GF-D8 (cell line): ENCODE results near the gene CACNA1B.

Source experiments
- DNase-seq: peaks from one replicate; lab custom pipeline; 2025; lab: John Stamatoyannopoulos, UW

The CACNA1B gene

GRCh38 chr9:138073408-138073807, 195.8 kb downstream of the CACNA1B start:
- no peak for DNase-seq

GRCh38 chr9:138073808-138074207, 196.2 kb downstream of the CACNA1B start:
- no peak for DNase-seq

GRCh38 chr9:138074516-138074915, 196.9 kb downstream of the CACNA1B start:
- DNase-seq = no peak

- no peak for DNase-seq
Observed at GRCh38 chr9:138075496-138075895, 197.9 kb downstream of the CACNA1B start.

GRCh38 chr9:138075961-138076649, 198.5 kb downstream of the CACNA1B start:
- no peak for DNase-seq

- no peak for DNase-seq
Observed at GRCh38 chr9:138076650-138077009, 199.0 kb downstream of the CACNA1B start.

- DNase-seq = no peak
Observed at GRCh38 chr9:138077126-138077525, 199.5 kb downstream of the CACNA1B start.

GRCh38 chr9:138077898-138078540, 200.4 kb downstream of the CACNA1B start:
- no peak for DNase-seq

GRCh38 chr9:138078846-138079245, 201.3 kb downstream of the CACNA1B start:
- no peak for DNase-seq

- no peak for DNase-seq
Observed at GRCh38 chr9:138080979-138081378, 203.4 kb downstream of the CACNA1B start.

- no peak for DNase-seq
Observed at GRCh38 chr9:138082918-138083636, 205.5 kb downstream of the CACNA1B start.

GRCh38 chr9:138083873-138084272, 206.3 kb downstream of the CACNA1B start:
- DNase-seq = no peak

- no peak for DNase-seq
Observed at GRCh38 chr9:138085568-138085967, 208.0 kb downstream of the CACNA1B start.

GRCh38 chr9:138092057-138092456, 214.5 kb downstream of the CACNA1B start:
- peak; percentile 56 for DNase-seq

GRCh38 chr9:138094028-138094427, 216.4 kb downstream of the CACNA1B start:
- DNase-seq = no peak

- DNase-seq = no peak
Observed at GRCh38 chr9:138095813-138096518, 218.4 kb downstream of the CACNA1B start.

- DNase-seq = no peak
Observed at GRCh38 chr9:138096519-138096845, 218.9 kb downstream of the CACNA1B start.

GRCh38 chr9:138097501-138097991, 220.0 kb downstream of the CACNA1B start:
- DNase-seq = no peak

- no peak for DNase-seq
Observed at GRCh38 chr9:138098116-138098907, 220.7 kb downstream of the CACNA1B start.

- DNase-seq = no peak
Observed at GRCh38 chr9:138098908-138099791, 221.6 kb downstream of the CACNA1B start.
